Inferior parietal cortex (tissue), 1 donor: ENCODE results near the gene TNFRSF18.
"Not testable (repeated sequence)": the region's sequence is repeated elsewhere in the genome, so short reads cannot be mapped to it uniquely, and the experiment has no call there.

Experiments used
- DNase-seq: peaks from one replicate; pipeline ENCODE4 v3.0.0-alpha.2; 2016; ENCODE audit errors: extremely low spot score

TNFRSF18 gene, protein sequence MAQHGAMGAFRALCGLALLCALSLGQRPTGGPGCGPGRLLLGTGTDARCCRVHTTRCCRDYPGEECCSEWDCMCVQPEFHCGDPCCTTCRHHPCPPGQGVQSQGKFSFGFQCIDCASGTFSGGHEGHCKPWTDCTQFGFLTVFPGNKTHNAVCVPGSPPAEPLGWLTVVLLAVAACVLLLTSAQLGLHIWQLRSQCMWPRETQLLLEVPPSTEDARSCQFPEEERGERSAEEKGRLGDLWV

GRCh38 chr1:1206376-1206965 is at the start of gene TNFRSF18:
TNFRSF18 (minus strand) TSS chr1:1206592; CDS start chr1:1206571, 21 bp downstream.
- DNase-seq: no peak

DNA sequence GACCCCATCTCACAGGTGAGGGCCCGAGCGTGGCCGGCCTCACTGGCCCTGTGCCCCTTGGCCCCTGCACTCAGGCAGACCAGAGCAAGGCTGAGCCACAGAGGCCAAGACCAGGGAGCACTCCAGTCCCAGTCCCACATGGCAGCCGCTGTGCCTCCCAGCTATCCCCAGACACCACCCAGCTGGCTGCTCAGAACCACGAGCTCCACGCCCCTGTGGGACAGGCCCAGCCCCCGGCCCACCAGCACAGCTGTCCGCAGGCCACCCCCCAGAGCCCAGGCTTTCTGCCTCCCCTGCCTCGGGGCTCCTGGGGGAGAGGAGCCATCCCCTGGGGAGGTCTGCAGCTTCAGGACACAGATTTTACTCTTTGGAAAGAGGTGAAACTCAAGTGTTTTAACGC is 49.2 kb upstream of the TNFRSF18 start:
- no peak for DNase-seq

GRCh38 chr1:1255078-1255477 is 48.7 kb upstream of the TNFRSF18 start:
- DNase-seq: no peak

- DNase-seq: no peak
These were observed 48.2 kb upstream of the TNFRSF18 start for GRCh38 chr1:1254667-1254998.

- DNase-seq: no peak
These were observed 47.7 kb upstream of the TNFRSF18 start for GRCh38 chr1:1253972-1254666.

DNA sequence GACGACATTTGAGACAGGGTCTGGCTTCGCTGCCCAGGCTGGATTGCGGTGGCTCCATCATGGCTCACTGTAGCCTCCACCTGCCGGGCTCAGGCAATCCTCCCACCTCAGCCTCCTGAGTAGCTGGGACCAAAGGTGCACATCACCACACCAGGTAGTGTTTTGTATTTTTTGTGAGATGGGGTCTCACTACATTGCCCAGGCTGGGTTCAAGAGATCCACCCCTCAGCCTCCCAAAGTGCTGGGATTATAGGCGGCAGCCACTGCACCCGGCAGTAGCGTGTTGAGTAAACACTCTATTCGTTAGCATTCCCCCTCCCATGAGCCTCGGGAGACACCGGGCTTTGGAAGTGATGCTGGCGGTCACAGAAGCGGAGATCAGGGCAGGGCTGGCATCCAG is 46.9 kb upstream of the TNFRSF18 start:
- DNase-seq: no peak

DNA sequence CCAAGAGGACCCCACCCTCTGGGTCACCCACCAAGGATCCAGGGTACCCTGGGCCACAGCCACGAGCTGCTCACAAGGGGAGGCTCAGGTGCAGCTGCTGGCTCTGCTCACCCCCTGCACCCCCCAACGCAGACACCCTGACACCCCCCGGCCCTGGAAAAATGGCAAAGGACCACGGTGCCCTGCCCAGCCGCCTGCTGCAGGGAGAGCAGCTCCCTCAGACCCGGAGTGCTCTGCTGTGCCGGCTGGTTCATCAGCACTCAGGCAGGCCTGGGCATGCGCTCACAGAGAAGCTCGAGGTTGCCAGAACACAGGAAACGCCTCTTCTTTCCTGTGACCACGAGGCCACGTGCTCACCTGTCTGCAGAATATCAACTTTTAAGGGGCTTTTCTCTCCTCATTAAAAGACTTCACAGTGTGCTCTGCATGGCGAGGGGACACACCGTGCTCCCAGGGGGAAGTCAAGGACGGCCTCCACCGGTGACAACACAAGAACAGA is 44.4 kb upstream of the TNFRSF18 start:
- no peak for DNase-seq

DNA sequence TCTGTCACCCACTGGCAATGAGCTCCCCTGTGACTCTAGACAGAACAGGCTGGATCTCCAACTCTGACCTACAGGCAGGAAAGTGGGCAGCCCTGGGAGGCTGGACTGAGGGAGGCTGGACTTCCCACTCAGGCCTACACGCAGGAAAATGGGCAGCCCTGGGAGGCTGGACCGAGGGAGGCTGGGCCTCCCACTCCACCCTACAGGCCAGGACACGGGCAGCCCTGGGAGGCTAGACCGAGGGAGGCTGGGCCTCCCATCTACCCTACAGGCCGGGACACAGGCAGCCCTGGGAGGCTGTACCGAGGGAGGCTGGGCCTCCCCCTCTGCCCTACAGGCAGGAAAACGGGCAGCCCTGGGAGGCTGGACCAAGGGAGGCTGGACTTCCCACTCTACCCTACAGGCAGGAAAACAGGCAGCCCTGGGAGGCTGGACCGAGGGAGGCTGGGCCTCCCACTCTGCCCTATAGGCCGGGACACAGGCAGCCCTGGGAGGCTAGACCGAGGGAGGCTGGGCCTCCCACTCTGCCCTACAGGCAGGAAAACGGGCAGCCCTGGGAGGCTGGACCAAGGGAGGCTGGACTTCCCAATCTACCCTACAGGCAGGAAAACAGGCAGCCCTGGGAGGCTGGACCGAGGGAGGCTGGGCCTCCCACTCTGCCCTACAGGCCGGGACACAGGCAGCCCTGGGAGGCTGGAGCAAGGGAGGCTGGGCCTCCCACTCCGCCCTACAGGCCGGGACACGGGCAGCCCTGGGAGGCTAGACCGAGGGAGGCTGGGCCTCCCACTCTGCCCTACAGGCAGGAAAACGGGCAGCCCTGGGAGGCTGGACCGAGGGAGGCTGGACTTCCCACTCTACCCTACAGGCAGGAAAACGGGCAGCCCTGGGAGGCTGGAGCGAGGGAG is 41.9 kb upstream of the TNFRSF18 start:
- not testable (repeated sequence) for DNase-seq

- DNase-seq: no peak
These were observed 41.0 kb upstream of the TNFRSF18 start for GRCh38 chr1:1247341-1247913.

DNA sequence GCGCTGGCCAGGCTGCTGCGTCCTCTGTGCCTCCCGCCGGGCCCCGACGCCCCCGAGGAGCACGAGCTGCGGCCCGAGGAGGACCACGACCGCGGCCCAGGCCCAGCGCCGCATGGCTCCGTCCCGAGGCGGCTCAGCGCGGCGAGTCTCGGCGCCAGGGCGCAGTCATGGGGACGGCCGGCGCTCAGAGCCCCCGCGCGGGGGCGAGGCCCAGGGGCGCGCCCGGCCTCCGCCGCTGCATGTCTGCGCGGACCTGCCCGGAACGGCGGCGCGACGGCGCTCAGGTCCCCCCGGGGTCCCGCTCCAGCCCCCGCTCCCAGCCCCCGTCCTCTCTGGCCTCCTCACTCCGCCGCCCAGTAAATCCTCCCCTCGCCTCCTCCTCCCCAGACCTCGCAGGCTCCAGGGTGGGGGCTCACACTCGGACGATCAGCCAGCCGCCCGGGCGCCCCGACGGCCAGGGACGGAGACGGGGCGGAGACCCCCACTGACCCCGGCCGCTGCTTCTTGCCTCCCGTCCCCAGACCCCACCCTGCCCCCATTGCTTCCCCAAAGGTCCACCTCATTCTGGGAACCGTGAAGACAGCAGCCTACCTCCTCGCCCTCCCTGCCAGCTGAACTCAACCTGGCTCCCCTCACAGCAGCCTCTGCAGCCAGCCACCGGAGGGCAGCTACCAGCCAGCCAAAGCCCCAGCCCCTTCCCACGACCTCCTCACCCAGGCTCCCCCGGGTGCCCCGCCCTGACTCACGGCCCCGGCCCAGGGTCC is 40.4 kb upstream of the TNFRSF18 start, which contains the start of gene C1QTNF12:
Gene C1QTNF12 (minus strand): TSS at position 146 of the 764 bp plus-strand sequence. CDS start 32 bp downstream, at position 114.
- no peak for DNase-seq

DNA sequence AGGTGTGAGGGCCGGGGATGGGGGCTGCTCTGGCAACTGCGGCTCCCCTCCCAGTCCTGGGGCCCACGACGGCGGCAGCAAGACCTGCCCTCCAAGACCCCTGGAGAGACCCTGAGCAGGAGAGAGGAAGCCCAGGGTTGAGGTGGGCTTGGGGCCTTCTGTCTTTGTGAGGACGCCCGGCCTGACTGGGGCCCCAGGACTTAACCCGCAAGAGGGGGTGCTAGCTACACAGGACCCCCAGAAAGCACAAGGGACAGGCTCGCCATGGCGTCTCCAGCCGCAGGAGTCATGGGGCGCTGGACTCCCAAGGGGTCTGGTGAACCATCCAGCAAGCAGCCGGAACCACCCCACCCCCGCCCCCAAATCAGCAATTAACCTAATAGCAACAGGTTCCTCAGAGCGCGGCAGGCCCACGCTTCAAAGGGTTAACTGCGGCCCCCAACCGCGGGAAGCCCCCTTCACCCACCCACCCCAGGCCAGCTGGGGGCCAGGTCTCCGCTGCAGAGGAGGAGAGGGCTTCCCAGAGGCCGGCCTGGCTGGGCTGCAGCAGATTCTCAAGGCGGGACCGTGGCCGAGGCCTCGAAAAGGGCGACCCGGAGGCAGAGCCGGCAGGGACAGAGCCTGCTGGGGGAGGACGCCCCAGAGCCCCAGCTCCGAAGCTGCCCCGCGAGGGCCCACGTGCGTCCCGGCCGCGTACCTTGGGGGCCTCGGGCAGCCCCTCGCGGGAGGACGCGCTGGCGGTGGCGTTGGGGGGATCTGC is 39.6 kb upstream of the TNFRSF18 start:
- DNase-seq: no peak

GRCh38 chr1:1245178-1245816 is 38.9 kb upstream of the TNFRSF18 start:
- DNase-seq: no peak

DNA sequence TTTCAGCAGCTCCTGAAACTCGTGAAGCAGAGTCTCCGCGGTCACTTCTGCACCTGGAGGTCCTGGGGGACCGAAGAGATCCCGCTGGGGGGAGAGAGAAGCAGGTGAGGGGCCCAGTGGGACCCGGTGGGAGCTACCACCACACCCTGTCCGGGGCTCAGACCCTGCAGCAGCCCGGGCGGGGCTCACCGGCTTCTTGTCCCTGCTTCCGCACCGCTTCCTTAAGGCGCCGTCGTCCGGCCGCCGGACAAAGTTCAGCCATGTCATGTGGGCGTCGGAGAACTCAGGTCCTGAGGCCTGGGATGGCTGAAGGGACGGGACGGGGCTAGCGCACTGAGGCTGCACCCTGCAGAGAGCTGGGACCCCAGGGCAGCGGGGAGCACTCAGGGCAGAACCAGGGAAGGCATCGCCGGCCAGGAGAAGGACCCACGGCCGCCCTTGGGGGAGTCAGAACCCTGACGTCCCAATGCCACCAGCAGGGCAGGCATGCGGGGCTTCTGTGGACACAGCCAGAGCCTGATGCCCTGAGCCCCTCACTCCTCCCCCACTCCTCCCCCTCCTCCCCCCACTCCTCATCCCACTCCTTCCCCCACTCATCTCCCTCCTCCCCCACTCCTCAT is 37.9 kb upstream of the TNFRSF18 start:
- DNase-seq: no peak

DNA sequence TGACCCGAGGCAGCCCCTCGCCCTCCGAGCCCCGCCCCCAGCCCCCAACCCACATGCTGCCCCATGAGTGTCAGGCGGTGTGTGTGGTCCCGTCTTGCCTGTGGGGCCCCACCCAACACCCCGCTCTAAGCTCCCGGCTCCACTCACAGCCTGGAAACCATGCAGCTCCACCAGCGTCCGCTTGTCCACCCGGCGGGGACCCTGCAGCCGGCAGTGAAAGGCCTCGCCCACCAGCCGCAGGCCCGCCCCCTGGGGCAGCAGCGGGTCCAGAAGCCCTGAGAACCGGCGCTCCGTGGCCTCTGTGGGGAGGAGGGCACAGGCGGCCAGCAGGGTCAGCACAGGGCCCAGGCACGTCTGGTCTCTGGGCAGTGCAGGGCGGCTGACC is 37.4 kb upstream of the TNFRSF18 start:
- no peak for DNase-seq

DNA sequence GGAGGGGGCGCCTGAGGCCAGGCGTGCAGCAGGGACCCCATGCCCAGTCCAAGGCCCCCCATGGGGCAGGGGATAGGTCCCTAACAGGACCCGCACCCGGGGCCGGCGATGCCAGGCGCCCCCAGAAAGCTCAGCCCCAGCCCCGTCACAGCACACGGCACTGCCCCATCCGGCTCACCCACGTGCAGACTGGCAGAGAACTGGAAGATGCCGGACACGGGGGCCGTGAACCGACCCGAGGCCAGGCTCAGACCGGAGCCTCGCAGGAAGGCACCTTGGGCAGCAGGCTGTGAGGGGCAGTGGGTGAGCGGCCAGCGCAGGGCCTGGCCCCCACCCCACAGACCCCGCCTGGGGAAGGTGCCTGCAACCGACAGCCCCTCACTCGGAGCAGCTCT is 36.9 kb upstream of the TNFRSF18 start:
- no peak for DNase-seq

- DNase-seq: no peak
These were observed 36.3 kb upstream of the TNFRSF18 start for GRCh38 chr1:1242461-1243265.

- DNase-seq: no peak
These were observed 35.3 kb upstream of the TNFRSF18 start for GRCh38 chr1:1241588-1242219.
